HepG2 (cell line): Measurements from ENCODE around the gene GUCA2B.

Experiments
- EP300 ChIP-seq, 3 experiments: sonication (generic) in 1 of 3; formaldehyde crosslinking in 1 of 3; IDR thresholded peaks; 2 replicates each; pipeline versions ENCODE4 v1.5.1 to v1.6.1; 2011 to 2020; ENCODE audit warnings: low read depth in 2 of 3, low read length in 2 of 3, borderline replicate concordance in 1 of 3, improper control_type of control experiment in 1 of 3, mild to moderate bottlenecking in 1 of 3, missing genetic modification reagents in 1 of 3, moderate library complexity in 1 of 3
- EZH2 ChIP-seq: conservative IDR thresholded peaks from 2 replicates; pipeline ENCODE4 v1.6.1; 2012; ENCODE audit warnings: mild to moderate bottlenecking, low read depth, low read length, moderate library complexity
- FOXO1 ChIP-seq: sonication (generic); formaldehyde crosslinking; IDR thresholded peaks from 2 replicates; pipeline ENCODE4 v1.4.0; 2020; ENCODE audit warnings: missing genetic modification reagents
- JUNB ChIP-seq: sonication (generic); formaldehyde crosslinking; IDR thresholded peaks from 2 replicates; pipeline ENCODE4 v1.8.0; 2022; ENCODE audit warnings: missing genetic modification reagents, mild to moderate bottlenecking, borderline replicate concordance
- NR2F1 ChIP-seq, 2 experiments: fragments of 450-650 bp in 1 of 2; formaldehyde crosslinking in 1 of 2; IDR thresholded peaks; 2 replicates each; pipeline versions ENCODE4 v1.5.0 to v1.6.1; 2016 to 2020; ENCODE audit warnings: mild to moderate bottlenecking in 1 of 2, missing compliant biosample characterization in 1 of 2, missing genetic modification reagents in 1 of 2, moderate library complexity in 1 of 2
- POLR2A ChIP-seq, 2 experiments: IDR thresholded peaks; 2 replicates each; pipeline ENCODE4 v1.6.1; 2011; ENCODE audit warnings: low read depth in 2 of 2, low read length in 2 of 2, mild to moderate bottlenecking in 1 of 2, moderate library complexity in 1 of 2; ENCODE audit not compliant: insufficient read depth in 1 of 2
- SUZ12 ChIP-seq: fragments of 150-350 bp; IDR thresholded peaks from 2 replicates; pipeline ENCODE4 v1.6.1; 2014; ENCODE audit warnings: low read depth, low read length
- TF ChIP-seq, protein P1 (sequence below): sonication (generic); formaldehyde crosslinking; IDR thresholded peaks from 2 replicates; pipeline ENCODE4 v1.4.0; 2020; ENCODE audit warnings: missing genetic modification reagents, borderline replicate concordance
- TF ChIP-seq, protein P2 (sequence below): sonication (generic); formaldehyde crosslinking; IDR thresholded peaks from 2 replicates; pipeline ENCODE4 v1.4.0; 2020; ENCODE audit warnings: mild to moderate bottlenecking, missing genetic modification reagents
- TF ChIP-seq, protein P3 (sequence below): sonication (generic); formaldehyde crosslinking; IDR thresholded peaks from 2 replicates; pipeline ENCODE4 v1.5.0; 2020; ENCODE audit warnings: mild to moderate bottlenecking, missing genetic modification reagents, moderate library complexity

DNA sequence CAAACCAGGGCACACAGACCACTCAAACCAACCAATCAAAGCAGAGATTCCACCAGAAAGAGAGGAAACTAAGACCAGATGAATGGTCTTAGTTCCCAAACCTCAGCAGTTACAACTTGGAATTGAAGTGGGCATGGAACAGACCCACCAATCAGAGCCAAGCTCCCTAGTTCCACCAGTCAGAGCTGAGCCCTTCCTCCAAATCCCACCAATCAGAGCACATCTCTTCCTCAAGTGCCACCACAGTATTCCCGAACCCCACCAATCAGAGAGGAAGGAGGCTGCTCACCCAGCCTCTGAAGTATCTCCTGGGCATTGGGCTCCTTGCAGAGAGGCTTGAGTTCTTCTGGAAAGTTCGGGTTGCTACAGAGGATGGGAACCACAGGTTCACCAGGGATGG, 9.9 kb downstream of the GUCA2B start:
- no peak for TF ChIP-seq EZH2
- TF ChIP-seq, protein P1, sequence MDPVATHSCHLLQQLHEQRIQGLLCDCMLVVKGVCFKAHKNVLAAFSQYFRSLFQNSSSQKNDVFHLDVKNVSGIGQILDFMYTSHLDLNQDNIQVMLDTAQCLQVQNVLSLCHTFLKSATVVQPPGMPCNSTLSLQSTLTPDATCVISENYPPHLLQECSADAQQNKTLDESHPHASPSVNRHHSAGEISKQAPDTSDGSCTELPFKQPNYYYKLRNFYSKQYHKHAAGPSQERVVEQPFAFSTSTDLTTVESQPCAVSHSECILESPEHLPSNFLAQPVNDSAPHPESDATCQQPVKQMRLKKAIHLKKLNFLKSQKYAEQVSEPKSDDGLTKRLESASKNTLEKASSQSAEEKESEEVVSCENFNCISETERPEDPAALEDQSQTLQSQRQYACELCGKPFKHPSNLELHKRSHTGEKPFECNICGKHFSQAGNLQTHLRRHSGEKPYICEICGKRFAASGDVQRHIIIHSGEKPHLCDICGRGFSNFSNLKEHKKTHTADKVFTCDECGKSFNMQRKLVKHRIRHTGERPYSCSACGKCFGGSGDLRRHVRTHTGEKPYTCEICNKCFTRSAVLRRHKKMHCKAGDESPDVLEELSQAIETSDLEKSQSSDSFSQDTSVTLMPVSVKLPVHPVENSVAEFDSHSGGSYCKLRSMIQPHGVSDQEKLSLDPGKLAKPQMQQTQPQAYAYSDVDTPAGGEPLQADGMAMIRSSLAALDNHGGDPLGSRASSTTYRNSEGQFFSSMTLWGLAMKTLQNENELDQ (CRISPR knock-in tag) = no peak
- no peak for TF ChIP-seq JUNB (CRISPR knock-in tag)
- no peak for TF ChIP-seq POLR2A (IDR thresholded peaks at IDR 0.05; ENCODE audit: insufficient read depth in 1 of 2, low read depth in 2 of 2, low read length in 2 of 2)
- no peak for TF ChIP-seq FOXO1 (CRISPR knock-in tag)
- TF ChIP-seq SUZ12 = no peak
- no peak for TF ChIP-seq EP300 (IDR thresholded peaks at IDR 0.05; ENCODE audit: low read depth in 2 of 2, low read length in 2 of 2)
- TF ChIP-seq EP300 (CRISPR knock-in tag; IDR thresholded peaks at IDR 0.05; ENCODE audit: borderline replicate concordance) = no peak
- TF ChIP-seq, protein P2, sequence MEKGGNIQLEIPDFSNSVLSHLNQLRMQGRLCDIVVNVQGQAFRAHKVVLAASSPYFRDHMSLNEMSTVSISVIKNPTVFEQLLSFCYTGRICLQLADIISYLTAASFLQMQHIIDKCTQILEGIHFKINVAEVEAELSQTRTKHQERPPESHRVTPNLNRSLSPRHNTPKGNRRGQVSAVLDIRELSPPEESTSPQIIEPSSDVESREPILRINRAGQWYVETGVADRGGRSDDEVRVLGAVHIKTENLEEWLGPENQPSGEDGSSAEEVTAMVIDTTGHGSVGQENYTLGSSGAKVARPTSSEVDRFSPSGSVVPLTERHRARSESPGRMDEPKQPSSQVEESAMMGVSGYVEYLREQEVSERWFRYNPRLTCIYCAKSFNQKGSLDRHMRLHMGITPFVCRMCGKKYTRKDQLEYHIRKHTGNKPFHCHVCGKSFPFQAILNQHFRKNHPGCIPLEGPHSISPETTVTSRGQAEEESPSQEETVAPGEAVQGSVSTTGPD = no peak
- no peak for TF ChIP-seq NR2F1 (CRISPR knock-in tag; IDR thresholded peaks at IDR 0.05)
- TF ChIP-seq, protein P3, sequence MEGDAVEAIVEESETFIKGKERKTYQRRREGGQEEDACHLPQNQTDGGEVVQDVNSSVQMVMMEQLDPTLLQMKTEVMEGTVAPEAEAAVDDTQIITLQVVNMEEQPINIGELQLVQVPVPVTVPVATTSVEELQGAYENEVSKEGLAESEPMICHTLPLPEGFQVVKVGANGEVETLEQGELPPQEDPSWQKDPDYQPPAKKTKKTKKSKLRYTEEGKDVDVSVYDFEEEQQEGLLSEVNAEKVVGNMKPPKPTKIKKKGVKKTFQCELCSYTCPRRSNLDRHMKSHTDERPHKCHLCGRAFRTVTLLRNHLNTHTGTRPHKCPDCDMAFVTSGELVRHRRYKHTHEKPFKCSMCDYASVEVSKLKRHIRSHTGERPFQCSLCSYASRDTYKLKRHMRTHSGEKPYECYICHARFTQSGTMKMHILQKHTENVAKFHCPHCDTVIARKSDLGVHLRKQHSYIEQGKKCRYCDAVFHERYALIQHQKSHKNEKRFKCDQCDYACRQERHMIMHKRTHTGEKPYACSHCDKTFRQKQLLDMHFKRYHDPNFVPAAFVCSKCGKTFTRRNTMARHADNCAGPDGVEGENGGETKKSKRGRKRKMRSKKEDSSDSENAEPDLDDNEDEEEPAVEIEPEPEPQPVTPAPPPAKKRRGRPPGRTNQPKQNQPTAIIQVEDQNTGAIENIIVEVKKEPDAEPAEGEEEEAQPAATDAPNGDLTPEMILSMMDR (CRISPR knock-in tag) = no peak
